HG03432 (cell line): ENCODE measurements around the gene PCDHGA10.
A peak's percentile ranks its signal among the peaks of the same experiment; 100 is the strongest.
"Not testable (repeated sequence)": the region's sequence is repeated elsewhere in the genome, so short reads cannot be mapped to it uniquely, and the experiment has no call there.

ENCODE experiments used
- ATAC-seq: cut with Tn5 transposase; IDR thresholded peaks from one replicate; pipeline ENCODE4 v1.9.1; 2021; ENCODE audit warnings: mild to moderate bottlenecking, moderate library complexity; ENCODE audit not compliant: unreplicated experiment

PCDHGA10 gene

DNA sequence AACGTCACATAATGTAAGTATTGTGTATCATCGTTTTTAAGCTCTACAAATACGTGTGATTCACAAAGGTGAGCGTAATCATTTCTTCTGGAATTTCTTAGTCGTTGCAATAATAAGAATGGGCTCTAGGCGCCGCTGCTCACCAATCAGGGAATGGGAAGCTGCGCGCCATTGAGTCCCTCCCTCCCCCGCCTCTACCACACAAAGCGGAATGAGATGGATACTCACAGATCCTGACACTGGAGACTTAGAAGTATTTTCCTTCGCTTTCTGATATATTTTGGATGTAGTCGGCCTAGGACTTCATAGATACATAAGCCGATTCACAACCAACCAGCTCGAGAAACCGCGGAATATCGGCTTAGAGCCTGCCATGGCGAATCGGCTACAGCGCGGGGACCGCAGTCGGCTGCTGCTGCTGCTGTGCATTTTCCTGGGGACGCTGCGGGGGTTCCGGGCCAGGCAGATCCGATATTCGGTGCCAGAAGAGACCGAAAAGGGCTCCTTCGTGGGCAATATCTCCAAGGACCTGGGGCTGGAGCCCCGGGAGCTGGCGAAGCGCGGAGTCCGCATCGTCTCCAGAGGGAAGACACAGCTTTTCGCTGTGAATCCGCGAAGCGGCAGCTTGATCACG, 8.2 kb downstream of the PCDHGA10 start, which contains the start of gene PCDHGA11:
Gene PCDHGA11 (plus strand): TSS at position 197 of the 634 bp plus-strand sequence. CDS start 177 bp downstream, at position 374.
- peak; percentile 60 for ATAC-seq

DNA sequence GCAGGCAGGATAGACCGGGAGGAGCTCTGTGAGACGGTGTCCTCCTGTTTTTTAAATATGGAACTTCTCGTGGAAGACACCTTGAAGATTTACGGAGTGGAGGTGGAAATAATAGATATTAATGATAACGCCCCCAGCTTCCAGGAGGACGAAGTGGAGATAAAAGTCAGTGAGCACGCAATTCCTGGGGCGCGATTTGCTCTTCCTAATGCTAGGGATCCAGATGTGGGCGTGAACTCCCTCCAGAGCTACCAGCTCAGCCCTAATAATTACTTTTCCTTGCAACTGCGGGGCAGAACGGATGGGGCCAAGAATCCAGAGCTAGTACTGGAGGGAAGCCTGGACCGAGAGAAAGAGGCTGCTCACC, 8.7 kb downstream of the PCDHGA10 start:
- no peak for ATAC-seq

- ATAC-seq: no peak
These were observed 10.0 kb downstream of the PCDHGA10 start for GRCh38 chr5:141422742-141423291.

- ATAC-seq: no peak
These were observed 15.1 kb downstream of the PCDHGA10 start for GRCh38 chr5:141427783-141428426.

DNA sequence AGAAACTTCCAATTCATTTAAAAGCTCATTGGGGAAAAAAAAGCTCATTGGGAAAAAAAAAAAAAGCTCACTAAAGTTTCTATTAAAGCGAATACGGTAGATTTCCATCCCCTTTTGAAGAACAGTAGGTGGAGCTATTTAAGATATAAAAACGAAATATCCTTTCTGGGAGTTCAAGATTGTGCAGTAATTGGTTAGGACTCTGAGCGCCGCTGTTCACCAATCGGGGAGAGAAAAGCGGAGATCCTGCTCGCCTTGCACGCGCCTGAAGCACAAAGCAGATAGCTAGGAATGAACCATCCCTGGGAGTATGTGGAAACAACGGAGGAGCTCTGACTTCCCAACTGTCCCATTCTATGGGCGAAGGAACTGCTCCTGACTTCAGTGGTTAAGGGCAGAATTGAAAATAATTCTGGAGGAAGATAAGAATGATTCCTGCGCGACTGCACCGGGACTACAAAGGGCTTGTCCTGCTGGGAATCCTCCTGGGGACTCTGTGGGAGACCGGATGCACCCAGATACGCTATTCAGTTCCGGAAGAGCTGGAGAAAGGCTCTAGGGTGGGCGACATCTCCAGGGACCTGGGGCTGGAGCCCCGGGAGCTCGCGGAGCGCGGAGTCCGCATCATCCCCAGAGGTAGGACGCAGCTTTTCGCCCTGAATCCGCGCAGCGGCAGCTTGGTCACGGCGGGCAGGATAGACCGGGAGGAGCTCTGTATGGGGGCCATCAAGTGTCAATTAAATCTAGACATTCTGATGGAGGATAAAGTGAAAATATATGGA, 17.7 kb downstream of the PCDHGA10 start, which contains the start of gene PCDHGA12:
Gene PCDHGA12 (plus strand): TSS at position 176 of the 782 bp plus-strand sequence. CDS start 253 bp downstream, at position 429.
- peak; percentile 85 for ATAC-seq

- ATAC-seq: peak; percentile 72
These were observed 18.5 kb downstream of the PCDHGA10 start for GRCh38 chr5:141431286-141431685.

DNA sequence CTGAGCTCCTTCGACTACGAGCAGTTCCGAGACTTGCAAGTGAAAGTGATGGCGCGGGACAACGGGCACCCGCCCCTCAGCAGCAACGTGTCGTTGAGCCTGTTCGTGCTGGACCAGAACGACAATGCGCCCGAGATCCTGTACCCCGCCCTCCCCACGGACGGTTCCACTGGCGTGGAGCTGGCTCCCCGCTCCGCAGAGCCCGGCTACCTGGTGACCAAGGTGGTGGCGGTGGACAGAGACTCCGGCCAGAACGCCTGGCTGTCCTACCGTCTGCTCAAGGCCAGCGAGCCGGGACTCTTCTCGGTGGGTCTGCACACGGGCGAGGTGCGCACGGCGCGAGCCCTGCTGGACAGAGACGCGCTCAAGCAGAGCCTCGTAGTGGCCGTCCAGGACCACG, 19.5 kb downstream of the PCDHGA10 start:
- not testable (repeated sequence) for ATAC-seq

- ATAC-seq: not testable (repeated sequence)
These were observed 19.9 kb downstream of the PCDHGA10 start for GRCh38 chr5:141432726-141433125.

- no peak for ATAC-seq
These were observed 21.2 kb downstream of the PCDHGA10 start for GRCh38 chr5:141434006-141434405.

GRCh38 chr5:141437221-141437620, 24.4 kb downstream of the PCDHGA10 start:
- ATAC-seq: no peak

GRCh38 chr5:141439411-141440141, 26.8 kb downstream of the PCDHGA10 start:
- ATAC-seq: no peak

DNA sequence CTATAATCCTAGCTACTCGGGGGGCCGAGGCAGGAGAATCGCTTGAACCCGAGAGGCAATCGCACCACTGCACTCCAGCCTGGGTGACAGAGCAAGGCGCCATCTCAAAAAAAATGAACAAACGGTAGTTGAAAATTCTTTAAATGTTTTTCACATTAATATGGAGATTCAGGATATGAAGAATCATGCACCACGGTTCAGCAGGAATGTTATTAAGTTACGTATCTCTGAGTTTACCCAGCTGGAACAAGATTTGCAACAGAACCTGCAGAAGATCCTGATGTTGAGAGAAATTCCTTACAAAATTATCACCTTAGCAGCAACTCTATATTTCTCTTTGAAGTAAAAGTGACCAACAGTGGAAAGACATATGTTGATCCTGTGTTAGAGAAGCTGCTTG, 27.6 kb downstream of the PCDHGA10 start:
- ATAC-seq: no peak

DNA sequence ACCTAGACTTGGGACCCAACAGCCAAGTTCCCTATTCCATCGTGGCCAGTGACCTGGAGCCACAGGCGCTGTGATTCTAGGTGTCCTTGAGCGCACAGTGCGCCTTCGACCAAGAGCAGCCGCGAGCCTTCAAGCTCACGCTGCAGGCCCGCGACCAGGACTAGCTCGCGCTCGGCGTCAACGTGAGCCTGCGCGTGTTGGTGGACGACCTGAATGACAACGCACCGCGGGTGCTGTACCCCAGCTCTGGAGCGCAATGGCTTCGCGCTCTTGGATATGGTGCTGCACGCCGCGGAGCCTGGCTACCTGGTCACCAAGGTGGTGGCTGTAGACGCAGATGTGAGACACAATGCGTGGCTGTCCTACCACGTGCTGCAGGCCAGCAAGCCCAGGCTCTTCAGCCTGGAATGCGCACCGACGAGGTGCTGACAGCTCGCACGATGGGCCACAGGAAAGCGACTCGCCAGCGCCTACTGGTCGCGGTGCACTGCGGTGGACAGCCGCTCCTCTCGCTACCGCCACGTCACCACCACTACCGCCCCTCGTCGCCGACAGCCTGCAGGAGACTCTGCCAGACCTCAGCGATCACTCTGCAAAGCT, 28.9 kb downstream of the PCDHGA10 start:
- no peak for ATAC-seq

DNA sequence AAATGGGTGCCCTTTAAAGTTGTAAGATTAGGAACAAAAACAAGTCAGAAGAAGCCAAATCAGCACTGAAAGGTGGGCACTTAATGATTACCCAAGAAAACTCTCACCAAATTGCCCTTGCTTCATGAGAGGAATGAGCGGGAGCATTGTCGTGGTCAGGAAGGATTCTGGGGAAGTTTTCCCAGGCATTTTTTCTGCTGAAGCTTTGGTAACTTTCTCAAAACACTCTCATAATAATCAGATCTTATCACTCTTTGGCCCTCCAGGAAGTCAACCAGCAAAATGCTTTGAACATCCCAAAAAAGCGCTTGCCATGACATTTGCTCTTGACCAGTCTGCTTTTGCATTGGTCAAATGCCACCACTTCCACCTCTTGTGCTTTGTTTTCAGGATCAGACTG, 52.6 kb downstream of the PCDHGA10 start:
- no peak for ATAC-seq
